Measurements from ENCODE around the gene RSPH1.

Gene RSPH1

DNA sequence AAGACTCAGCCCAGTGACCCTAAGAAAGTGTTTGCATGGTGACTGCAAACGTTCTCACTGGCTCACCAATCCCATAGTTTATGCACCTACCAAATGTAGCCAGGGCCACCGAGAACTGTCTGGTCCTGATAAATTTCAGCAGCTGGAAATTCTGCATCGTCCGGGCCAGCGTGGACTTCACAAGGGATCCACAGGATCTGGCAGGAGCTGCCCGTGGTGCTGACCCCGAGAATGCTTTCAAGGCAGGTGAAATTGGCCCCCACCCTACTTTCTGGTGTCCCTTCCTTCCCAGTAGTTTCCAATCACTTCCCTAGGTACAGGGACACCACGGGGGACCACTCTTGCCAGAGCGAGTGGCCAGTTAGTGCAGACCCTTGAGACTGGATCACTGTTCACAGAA lies 66.2 kb downstream of the RSPH1 start:
- no peak for DNase-seq (ENCODE audit: low spot score)
- no peak overlapping the region for H3K27ac ChIP-seq
- TF ChIP-seq CTCF (IDR thresholded peaks at IDR 0.05) = no peak

DNA sequence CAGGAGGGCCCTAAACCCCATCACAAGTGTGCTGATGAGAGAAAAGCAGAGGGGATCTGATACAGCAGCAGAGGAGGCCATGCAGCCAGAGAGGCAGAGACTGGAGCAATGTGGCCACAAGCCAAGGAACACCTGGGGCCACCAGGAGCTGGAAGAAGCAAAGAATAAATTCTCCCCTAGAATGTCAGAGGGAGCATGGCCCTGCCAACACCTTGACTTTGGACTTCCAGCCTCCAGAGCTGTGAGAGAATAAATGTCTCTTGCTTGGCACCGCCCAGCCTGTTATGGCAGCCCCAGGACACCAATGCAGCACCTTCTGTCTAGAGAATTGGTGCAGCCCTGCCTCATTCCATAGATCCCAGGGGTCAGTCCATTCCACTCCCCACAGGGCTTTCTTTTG lies 67.0 kb downstream of the RSPH1 start:
- H3K4me3 ChIP-seq = no peak overlapping the region
- TF ChIP-seq CTCF (IDR thresholded peaks at IDR 0.05) = no peak
- no peak for DNase-seq (ENCODE audit: low spot score)
- no peak overlapping the region for H3K27ac ChIP-seq

More for the DNA sequence above, 66.2 kb downstream of the RSPH1 start:
- no peak overlapping the region for H3K4me3 ChIP-seq

GRCh38 chr21:42427809-42428419 lies 68.1 kb downstream of the RSPH1 start:
- no peak for TF ChIP-seq CTCF (IDR thresholded peaks at IDR 0.05)
- H3K4me3 ChIP-seq = no peak overlapping the region
- no peak for DNase-seq (ENCODE audit: low spot score)
- H3K27ac ChIP-seq = no peak overlapping the region

DNA sequence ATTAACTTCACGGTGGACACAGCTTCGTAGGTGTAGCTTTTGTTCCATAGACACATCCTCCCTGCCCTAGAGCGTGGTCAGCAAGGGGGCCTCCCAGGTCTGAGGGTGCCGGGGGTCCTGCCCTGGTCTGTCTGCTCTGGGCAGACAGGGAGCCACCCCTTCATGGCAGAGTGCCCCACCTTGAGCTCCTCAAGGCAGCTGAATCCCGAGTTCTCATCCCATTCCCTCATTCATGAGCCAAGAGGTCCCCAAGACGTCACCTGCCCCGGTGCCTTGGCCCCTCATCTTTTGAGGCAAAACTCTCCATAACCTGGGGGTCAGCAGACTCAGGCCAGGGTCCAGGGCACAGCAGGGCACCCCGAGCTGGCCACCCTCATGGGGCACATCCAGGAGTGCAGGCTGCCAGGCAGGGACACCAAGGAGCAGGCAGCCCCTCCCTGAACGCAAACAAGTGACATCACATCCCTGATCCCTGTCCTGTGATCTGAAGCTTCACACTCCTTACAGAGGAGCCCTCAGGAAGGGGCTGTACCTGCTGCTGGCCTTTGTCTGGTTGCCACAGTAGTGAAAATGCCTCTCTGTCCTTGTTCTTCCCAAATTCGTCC lies 69.0 kb downstream of the RSPH1 start:
- DNase-seq (ENCODE audit: low spot score) = no peak
- no peak for TF ChIP-seq CTCF (IDR thresholded peaks at IDR 0.05)
- no peak overlapping the region for H3K27ac ChIP-seq
- no peak overlapping the region for H3K4me3 ChIP-seq

DNA sequence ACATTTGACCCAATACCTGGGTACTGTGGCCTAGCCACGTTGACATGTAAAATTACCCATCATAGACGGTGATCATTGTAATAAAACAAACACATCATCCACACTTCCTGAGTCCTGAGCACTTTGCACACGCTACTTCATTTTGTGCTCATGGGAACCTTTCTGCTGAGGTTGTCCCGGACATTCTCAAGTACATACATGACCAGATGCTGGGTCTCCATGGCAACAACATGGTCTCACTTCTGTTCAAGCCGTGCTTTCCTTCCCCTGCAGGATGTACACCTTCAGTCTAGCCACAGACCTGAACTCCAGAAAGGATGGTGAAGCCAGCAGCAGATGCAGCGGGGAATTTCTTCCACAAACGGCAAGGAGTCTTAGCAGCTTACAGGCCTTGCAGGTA lies 69.6 kb downstream of the RSPH1 start:
- DNase-seq (ENCODE audit: low spot score) = no peak
- no peak for TF ChIP-seq CTCF (IDR thresholded peaks at IDR 0.05)
- no peak overlapping the region for H3K27ac ChIP-seq
- H3K4me3 ChIP-seq = no peak overlapping the region

GRCh38 chr21:42425591-42425990 lies 70.4 kb downstream of the RSPH1 start:
- no peak for TF ChIP-seq CTCF (IDR thresholded peaks at IDR 0.05)
- Histone ChIP-seq H3K4me3 (no peak overlapping the region), H3K27ac (no peak overlapping the region)
- no peak for DNase-seq (ENCODE audit: low spot score)

DNA sequence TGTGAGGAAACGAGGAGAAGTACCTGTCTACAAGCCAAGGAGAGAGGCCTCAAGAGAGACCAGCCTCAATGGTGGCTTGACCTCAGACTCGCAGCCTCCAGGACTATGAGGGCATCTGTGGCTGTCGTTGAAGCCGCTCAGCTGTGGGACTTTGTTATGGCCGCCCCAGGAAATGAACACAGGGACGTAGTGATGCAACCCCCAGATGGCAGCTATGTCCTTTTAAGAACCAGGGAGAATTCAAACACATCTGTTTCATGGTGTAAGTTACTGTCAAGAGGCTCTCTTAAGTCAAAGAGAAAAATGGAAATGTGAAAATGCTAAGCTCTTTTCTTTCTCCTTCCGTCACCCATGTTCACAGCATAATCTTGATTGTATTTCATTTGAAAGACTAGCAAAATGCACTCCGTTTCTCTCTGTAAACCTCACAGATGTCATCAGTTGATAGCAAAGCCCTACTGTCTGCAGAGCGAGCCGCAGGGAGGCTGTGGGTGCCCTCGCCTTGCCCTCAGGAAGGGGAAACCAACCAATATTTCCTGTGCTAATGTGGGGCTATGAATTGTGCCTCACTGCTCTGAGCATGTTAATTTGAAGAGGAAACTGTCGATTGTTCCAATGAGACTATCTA lies 71.0 kb downstream of the RSPH1 start:
- no peak for DNase-seq (ENCODE audit: low spot score)
- TF ChIP-seq CTCF (IDR thresholded peaks at IDR 0.05) = no peak
- H3K4me3 ChIP-seq = no peak overlapping the region

More for the DNA sequence above, 71.0 kb downstream of the RSPH1 start:
- H3K27ac ChIP-seq = no peak overlapping the region
